HEK293T (cell line): ENCODE data around the gene COL6A1.

ENCODE experiments used
- CTCF ChIA-PET: fragments of 350-600 bp; formaldehyde crosslinking; extraction: SDS; loops from one replicate; lab custom pipeline; 2021; ENCODE audit warnings: antibody characterized with exemption, inconsistent platforms; lab: Yijun Ruan, JAX
- POLR2A ChIA-PET: fragments of 350-600 bp; formaldehyde crosslinking; extraction: SDS; loops from one replicate; lab custom pipeline; 2020; ENCODE audit warnings: antibody characterized with exemption, inconsistent platforms; lab: Yijun Ruan, JAX
- DNase-seq: peaks from one replicate; pipeline ENCODE4 v3.0.0; 2012; ENCODE audit warnings: mixed read lengths; ENCODE audit errors: extremely low spot score
- ARNT ChIP-seq: fragments of 450-650 bp; IDR thresholded peaks from 2 replicates; pipeline ENCODE4 v1.6.1; 2017; ENCODE audit warnings: mild to moderate bottlenecking
- BHLHE40 ChIP-seq: fragments of 450-650 bp; IDR thresholded peaks from 2 replicates; pipeline ENCODE4 v1.6.1; 2016; ENCODE audit warnings: mild to moderate bottlenecking, moderate library complexity, borderline replicate concordance
- CTBP1 ChIP-seq: fragments of 450-650 bp; IDR thresholded peaks from 2 replicates; pipeline ENCODE4 v1.6.1; 2016; ENCODE audit warnings: borderline replicate concordance
- ELF4 ChIP-seq: fragments of 450-650 bp; IDR thresholded peaks from 2 replicates; pipeline ENCODE4 v1.6.1; 2017; ENCODE audit warnings: antibody characterized with exemption
- FOXA1 ChIP-seq: fragments of 450-650 bp; IDR thresholded peaks from 2 replicates; pipeline ENCODE4 v1.6.1; 2016; ENCODE audit warnings: mild to moderate bottlenecking
- FOXK2 ChIP-seq: fragments of 450-650 bp; IDR thresholded peaks from 2 replicates; pipeline ENCODE4 v1.6.1; 2016; ENCODE audit warnings: mild to moderate bottlenecking
- FOXM1 ChIP-seq: fragments of 450-650 bp; IDR thresholded peaks from 2 replicates; pipeline ENCODE4 v1.6.1; 2017; ENCODE audit warnings: mild to moderate bottlenecking, borderline replicate concordance
- HDGF ChIP-seq: fragments of 450-650 bp; IDR thresholded peaks from 2 replicates; pipeline ENCODE4 v1.6.1; 2017; ENCODE audit warnings: antibody characterized with exemption, borderline replicate concordance
- L3MBTL2 ChIP-seq: fragments of 450-650 bp; conservative IDR thresholded peaks from 2 replicates; pipeline ENCODE4 v1.6.1; 2016; ENCODE audit warnings: mild to moderate bottlenecking
- LEF1 ChIP-seq: fragments of 450-650 bp; IDR thresholded peaks from 2 replicates; pipeline ENCODE4 v1.6.1; 2017; ENCODE audit warnings: mild to moderate bottlenecking, borderline replicate concordance
- NFRKB ChIP-seq: fragments of 450-650 bp; IDR thresholded peaks from 2 replicates; pipeline ENCODE4 v1.6.1; 2016; ENCODE audit warnings: mild to moderate bottlenecking, moderate library complexity
- PKNOX1 ChIP-seq: fragments of 450-650 bp; IDR thresholded peaks from 2 replicates; pipeline ENCODE4 v1.6.1; 2016
- SP1 ChIP-seq: fragments of 450-650 bp; IDR thresholded peaks from 2 replicates; pipeline ENCODE4 v1.6.1; 2017
- SUZ12 ChIP-seq: fragments of 450-650 bp; IDR thresholded peaks from 2 replicates; pipeline ENCODE4 v1.6.1; 2016; ENCODE audit warnings: mild to moderate bottlenecking
- TARDBP ChIP-seq: fragments of 450-650 bp; IDR thresholded peaks from 2 replicates; pipeline ENCODE4 v1.6.1; 2016
- ZNF384 ChIP-seq: fragments of 450-650 bp; IDR thresholded peaks from 2 replicates; pipeline ENCODE4 v1.6.1; 2016

Gene COL6A1

DNA sequence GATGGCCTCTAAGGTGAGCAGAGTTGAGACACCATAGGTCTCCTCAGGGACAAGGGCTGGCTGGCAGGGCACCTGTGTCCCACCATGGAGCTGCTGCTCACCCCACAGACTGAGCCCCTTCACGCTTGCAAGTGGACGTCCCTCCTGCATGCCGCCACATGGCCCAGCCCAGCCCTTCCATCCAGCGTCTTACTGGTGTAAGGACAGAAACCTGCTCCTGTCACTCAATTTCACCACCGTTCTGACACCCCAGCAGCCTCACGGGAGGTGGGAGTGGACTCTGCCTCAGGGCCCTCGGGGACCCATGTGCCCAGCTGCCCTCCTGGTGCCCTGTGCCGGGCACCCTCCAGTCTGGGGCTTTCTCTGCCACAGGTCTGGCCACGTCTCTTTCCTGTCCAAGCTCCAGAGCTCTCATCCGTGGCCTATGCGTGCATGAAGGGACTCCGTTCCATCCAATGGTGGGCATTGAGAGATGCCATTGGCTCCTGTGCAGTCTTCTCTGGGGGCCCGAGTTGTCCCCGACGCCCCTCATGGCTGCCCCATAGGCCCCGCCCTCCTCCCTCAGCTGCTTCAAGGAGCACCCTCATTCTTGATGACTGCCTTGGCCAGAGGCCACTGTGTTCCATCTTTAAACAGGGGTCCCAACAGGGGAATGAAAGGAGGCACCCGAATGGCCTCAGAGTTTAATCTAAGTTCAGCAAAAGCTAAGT, 42.6 kb upstream of the COL6A1 start:
- POLR2A ChIA-PET, result no interaction called here
- TF ChIP-seq ZNF384 (no peak), HDGF (no peak), PKNOX1 (peak; percentile 8; the same call in 1 of the 2 replicates), CTBP1 (no peak)
- DNase-seq, result no peak
- CTCF ChIA-PET, result no interaction called here

DNA sequence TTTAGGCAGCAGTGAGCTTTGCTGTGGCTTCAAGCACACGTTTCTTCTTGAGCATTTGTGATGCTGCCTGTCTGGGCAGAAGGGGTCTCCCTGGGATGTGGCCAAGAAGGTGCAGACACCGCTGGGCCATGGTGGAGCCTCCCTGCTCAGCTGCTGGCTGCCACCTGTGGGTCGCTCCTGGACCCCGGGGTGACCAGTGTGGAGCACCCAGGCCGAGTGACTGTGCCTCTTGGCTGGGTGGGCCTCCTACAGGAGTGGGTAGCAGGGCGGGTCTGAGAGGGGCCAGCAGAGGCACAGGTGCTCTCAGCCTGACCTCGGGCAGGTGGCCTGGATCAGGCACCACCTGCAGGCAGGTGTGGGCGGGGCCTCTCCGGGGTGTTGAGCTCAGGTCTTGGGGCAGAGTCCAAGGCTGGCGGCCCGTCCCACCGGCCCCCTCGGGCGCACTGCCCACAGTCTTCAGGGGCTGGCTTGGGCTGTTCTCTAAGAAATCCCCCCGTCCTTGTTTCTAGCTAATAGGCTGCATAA, 42.0 kb upstream of the COL6A1 start:
- no peak for TF ChIP-seq CTBP1
- TF ChIP-seq BHLHE40, result no peak
- no peak for TF ChIP-seq FOXM1
- TF ChIP-seq FOXA1, result no peak
- TF ChIP-seq HDGF, result no peak
- TF ChIP-seq PKNOX1, result no peak
- TF ChIP-seq SUZ12, result no peak
- TF ChIP-seq ARNT, result no peak
- no peak for TF ChIP-seq NFRKB
- no peak for TF ChIP-seq FOXK2
- no peak for TF ChIP-seq LEF1
- no peak for TF ChIP-seq TARDBP
- TF ChIP-seq ZNF384, result no peak
- TF ChIP-seq SP1, result no peak
- DNase-seq, result no peak
- CTCF ChIA-PET, result interaction anchor here (0.6 kb wide), 1 partner anchor 144 kb away, joined by 3 read pairs; no protein-coding TSS in a partner anchor
- POLR2A ChIA-PET, result no interaction called here

DNA sequence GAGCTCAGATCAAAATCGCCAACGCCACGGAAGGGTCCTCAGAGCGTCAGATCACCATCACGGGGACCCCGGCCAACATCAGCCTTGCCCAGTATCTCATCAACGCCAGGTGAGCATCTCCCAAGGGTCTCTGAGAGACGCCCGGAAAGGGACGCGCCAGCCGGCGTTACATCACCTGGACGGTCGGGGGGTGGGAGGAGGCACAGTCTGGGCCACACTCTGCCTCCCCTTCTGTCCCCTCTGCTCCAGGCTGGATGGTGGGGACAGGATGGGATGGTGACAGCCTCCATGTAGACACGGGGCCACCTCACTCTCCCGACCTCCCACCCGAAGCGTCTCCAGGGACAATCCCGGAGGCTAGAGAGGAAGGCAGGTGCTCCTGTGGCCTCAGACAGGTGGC, 41.5 kb upstream of the COL6A1 start:
- ChIA-PET POLR2A (no interaction called here), CTCF (interaction anchor here (0.5 to 0.6 kb wide), 2 partner anchors 144 to 469 kb away, joined by 3 read pairs; no protein-coding TSS in a partner anchor)
- TF ChIP-seq L3MBTL2 (no peak), ZNF384 (no peak), SP1 (no peak), ARNT (no peak), LEF1 (no peak), CTBP1 (no peak), ELF4 (no peak)
- DNase-seq, result no peak

- TF ChIP-seq BHLHE40, result no peak
- TF ChIP-seq FOXK2, result no peak
- no peak for TF ChIP-seq HDGF
- no peak for TF ChIP-seq LEF1
- TF ChIP-seq NFRKB, result no peak
- TF ChIP-seq PKNOX1, result no peak
- no peak for TF ChIP-seq SUZ12
- TF ChIP-seq TARDBP, result no peak
- no peak for TF ChIP-seq FOXM1
- no peak for TF ChIP-seq ARNT
- no peak for TF ChIP-seq SP1
- no peak for TF ChIP-seq L3MBTL2
- no peak for TF ChIP-seq ZNF384
- no peak for TF ChIP-seq CTBP1
- no peak for TF ChIP-seq ELF4
- no peak for TF ChIP-seq FOXA1
- no peak for DNase-seq
- CTCF ChIA-PET, result interaction anchor here (0.5 kb wide), 1 partner anchor 470 kb away, joined by 3 read pairs; no protein-coding TSS in a partner anchor
- POLR2A ChIA-PET, result no interaction called here
Observed at GRCh38 chr21:45940621-45941337, 40.8 kb upstream of the COL6A1 start.

- ChIA-PET CTCF (no interaction called here), POLR2A (no interaction called here)
- no peak for DNase-seq
- TF ChIP-seq FOXM1 (no peak), LEF1 (no peak), TARDBP (no peak)
Observed at GRCh38 chr21:45941338-45941710, 40.2 kb upstream of the COL6A1 start.

DNA sequence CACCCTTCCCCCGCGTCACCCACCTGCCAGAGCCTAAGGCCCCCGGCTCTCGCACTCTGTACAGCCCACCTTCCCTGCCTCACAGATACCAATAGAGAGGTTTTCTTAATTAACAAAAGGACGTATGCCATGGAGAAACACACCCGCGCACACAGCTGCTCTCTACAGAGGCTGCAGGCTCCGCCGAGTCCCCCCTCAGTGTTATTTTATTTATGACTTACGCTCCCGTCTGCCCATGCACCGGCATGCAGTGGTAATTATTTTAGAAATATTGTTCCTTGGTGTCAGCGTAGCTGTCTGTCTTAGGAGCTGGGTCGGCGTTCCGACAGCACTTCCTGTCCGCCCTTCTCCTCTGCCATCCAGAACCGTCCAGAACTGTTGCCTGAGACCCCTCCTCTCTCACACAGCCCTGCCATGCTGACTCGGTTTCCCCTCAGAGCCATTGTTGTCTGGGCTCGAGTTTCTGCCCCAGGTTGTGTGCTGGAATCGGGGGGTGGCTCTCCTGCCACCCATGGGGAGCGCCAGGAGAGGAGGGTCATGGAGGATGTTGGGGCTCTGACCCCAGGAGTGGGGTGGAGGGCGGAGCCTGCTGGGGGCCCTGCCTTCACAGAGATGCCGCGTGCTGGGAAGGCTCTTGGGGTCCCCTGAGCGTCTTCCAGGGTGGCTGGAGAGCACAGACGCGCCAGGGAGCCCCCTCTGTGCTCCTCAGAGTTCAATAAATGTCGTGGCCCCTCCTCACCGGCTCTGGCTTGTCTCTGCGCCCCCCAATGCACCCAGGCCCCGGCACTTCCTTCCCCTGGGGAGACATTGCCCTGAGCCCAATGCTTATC, 39.6 kb upstream of the COL6A1 start:
- POLR2A ChIA-PET, result no interaction called here

More for the DNA sequence above, 39.6 kb upstream of the COL6A1 start:
- no peak for TF ChIP-seq PKNOX1
- TF ChIP-seq CTBP1, result no peak
- no peak for TF ChIP-seq HDGF
- no peak for TF ChIP-seq NFRKB
- no peak for TF ChIP-seq FOXM1
- TF ChIP-seq LEF1, result no peak
- TF ChIP-seq ZNF384, result no peak
- no peak for TF ChIP-seq L3MBTL2
- TF ChIP-seq SUZ12, result no peak
- TF ChIP-seq ELF4, result no peak
- no peak for DNase-seq
- CTCF ChIA-PET, result no interaction called here
